ENCODE results near the gene FBXW8. TPM values are rescaled to one million over a fixed set of nuclear protein-coding genes. Genes with fewer than 3 reads are reported as not detected.

FBXW8 gene
- polyA plus RNA-seq, 4 donors = 23.3 to 27.8 (median 24.3) TPM

GRCh38 chr12:116884871-116885270 is 25.9 kb upstream of the FBXW8 start:
- DNase-seq (ENCODE audit: low read depth in 4 of 4, low spot score in 2 of 4) = no peak

GRCh38 chr12:116885491-116885890 is 25.3 kb upstream of the FBXW8 start:
- DNase-seq (ENCODE audit: low read depth in 4 of 4, low spot score in 2 of 4) = no peak

GRCh38 chr12:116887244-116887643 is 23.5 kb upstream of the FBXW8 start:
- no peak for DNase-seq (ENCODE audit: low read depth in 4 of 4, low spot score in 2 of 4)

GRCh38 chr12:116887897-116888296 is 22.9 kb upstream of the FBXW8 start:
- no peak for DNase-seq (ENCODE audit: low read depth in 4 of 4, low spot score in 2 of 4)

GRCh38 chr12:116890330-116890729 is 20.4 kb upstream of the FBXW8 start:
- DNase-seq (ENCODE audit: low read depth in 4 of 4, low spot score in 2 of 4) = no peak

GRCh38 chr12:116891019-116891418 is 19.7 kb upstream of the FBXW8 start:
- DNase-seq (ENCODE audit: low read depth in 4 of 4, low spot score in 2 of 4) = no peak

- DNase-seq (ENCODE audit: low read depth in 4 of 4, low spot score in 2 of 4) = no peak
Observed at GRCh38 chr12:116892349-116893140, 18.2 kb upstream of the FBXW8 start.

GRCh38 chr12:116894913-116895312 is 15.8 kb upstream of the FBXW8 start:
- no peak for DNase-seq (ENCODE audit: low read depth in 4 of 4, low spot score in 2 of 4)

- DNase-seq (ENCODE audit: low read depth in 4 of 4, low spot score in 2 of 4) = no peak
Observed at GRCh38 chr12:116896411-116896924, 14.3 kb upstream of the FBXW8 start.

GRCh38 chr12:116897476-116897875 is 13.3 kb upstream of the FBXW8 start:
- no peak for DNase-seq (ENCODE audit: low read depth in 4 of 4, low spot score in 2 of 4)

- DNase-seq (ENCODE audit: low read depth in 4 of 4, low spot score in 2 of 4) = no peak
Observed at GRCh38 chr12:116898669-116899068, 12.1 kb upstream of the FBXW8 start.

- no peak for DNase-seq (ENCODE audit: low read depth in 4 of 4, low spot score in 2 of 4)
Observed at GRCh38 chr12:116901612-116902011, 9.1 kb upstream of the FBXW8 start.

GRCh38 chr12:116903818-116904217 is 6.9 kb upstream of the FBXW8 start:
- DNase-seq (ENCODE audit: low read depth in 4 of 4, low spot score in 2 of 4) = no peak

- no peak for DNase-seq (ENCODE audit: low read depth in 4 of 4, low spot score in 2 of 4)
Observed at GRCh38 chr12:116906285-116906684, 4.5 kb upstream of the FBXW8 start.

- no peak for DNase-seq (ENCODE audit: low read depth in 4 of 4, low spot score in 2 of 4)
Observed at GRCh38 chr12:116910280-116910644, 488 bp upstream of the FBXW8 start.

- DNase-seq (ENCODE audit: low read depth in 4 of 4, low spot score in 2 of 4) = no peak
Observed at GRCh38 chr12:116915326-116915725, 4.6 kb downstream of the FBXW8 start.

- DNase-seq (ENCODE audit: low read depth in 4 of 4, low spot score in 2 of 4) = no peak
Observed at GRCh38 chr12:116916122-116916521, 5.4 kb downstream of the FBXW8 start.

- DNase-seq (ENCODE audit: low read depth in 4 of 4, low spot score in 2 of 4) = no peak
Observed at GRCh38 chr12:116916714-116917114, 6.0 kb downstream of the FBXW8 start.

GRCh38 chr12:116918464-116918863 is 7.7 kb downstream of the FBXW8 start:
- DNase-seq (ENCODE audit: low read depth in 4 of 4, low spot score in 2 of 4) = no peak

- no peak for DNase-seq (ENCODE audit: low read depth in 4 of 4, low spot score in 2 of 4)
Observed at GRCh38 chr12:116919247-116919661, 8.5 kb downstream of the FBXW8 start.

GRCh38 chr12:116919706-116920485 is 9.1 kb downstream of the FBXW8 start:
- no peak for DNase-seq (ENCODE audit: low read depth in 4 of 4, low spot score in 2 of 4)

GRCh38 chr12:116920939-116921338 is 10.2 kb downstream of the FBXW8 start:
- no peak for DNase-seq (ENCODE audit: low read depth in 4 of 4, low spot score in 2 of 4)
